SH-SY5Y (cell line): ENCODE measurements around the gene RHOF.

ENCODE experiments used
- GATA2 ChIP-seq: IDR thresholded peaks from 2 replicates; pipeline ENCODE4 v1.6.1; 2011; ENCODE audit warnings: mild to moderate bottlenecking, low read depth, low read length
- GATA3 ChIP-seq: IDR thresholded peaks from 2 replicates; pipeline ENCODE4 v1.6.1; 2011; ENCODE audit warnings: low read depth, mild to moderate bottlenecking, low read length, moderate library complexity

The RHOF gene

GRCh38 chr12:121748218-121748570 is 45.3 kb downstream of the RHOF start:
- TF ChIP-seq GATA3 (no peak), GATA2 (no peak)

DNA sequence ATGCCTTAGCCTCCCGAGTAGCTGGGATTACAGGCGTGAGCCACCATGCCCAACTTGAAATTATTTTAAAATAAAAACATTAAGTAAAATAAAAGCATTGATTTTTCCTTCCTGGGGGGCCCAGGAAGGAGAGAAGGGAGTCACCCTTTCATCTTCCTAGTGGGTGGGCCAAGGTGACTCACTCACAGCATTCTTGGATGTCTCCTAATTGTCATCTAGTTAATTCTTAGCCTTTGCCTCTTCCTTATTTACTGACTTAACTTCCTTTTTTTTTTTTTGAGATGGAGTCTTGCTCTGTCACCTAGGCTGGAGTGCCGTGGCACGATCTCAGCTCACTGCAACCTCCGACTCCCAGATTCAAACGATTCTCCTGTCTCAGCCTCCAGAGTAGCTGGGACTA is 51.7 kb downstream of the RHOF start:
- TF ChIP-seq GATA2 = no peak
- TF ChIP-seq GATA3 = no peak

DNA sequence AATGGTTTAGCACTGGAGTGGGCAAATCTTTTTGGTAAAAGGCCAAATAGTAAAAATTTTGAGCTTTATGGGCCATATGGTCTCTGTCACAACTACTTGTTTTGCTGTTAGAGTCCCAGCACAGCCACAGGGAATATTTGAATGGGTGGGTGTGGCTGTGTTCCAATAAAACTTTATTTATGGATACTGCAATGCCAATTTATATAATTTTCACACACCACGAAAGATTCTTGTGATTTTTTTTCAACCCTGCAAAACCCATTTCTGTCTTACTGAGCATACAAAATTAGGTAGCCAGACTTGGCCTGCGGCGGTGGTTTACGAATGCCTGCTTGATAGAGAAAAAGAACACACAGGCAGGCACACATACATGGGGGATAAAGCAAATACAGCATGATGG is 52.6 kb downstream of the RHOF start:
- TF ChIP-seq GATA2 (no peak), GATA3 (no peak)

- TF ChIP-seq GATA3 = no peak
- no peak; the same call in 1 of the 2 replicates for TF ChIP-seq GATA2
These were observed 55.1 kb downstream of the RHOF start for GRCh38 chr12:121738340-121738858.

DNA sequence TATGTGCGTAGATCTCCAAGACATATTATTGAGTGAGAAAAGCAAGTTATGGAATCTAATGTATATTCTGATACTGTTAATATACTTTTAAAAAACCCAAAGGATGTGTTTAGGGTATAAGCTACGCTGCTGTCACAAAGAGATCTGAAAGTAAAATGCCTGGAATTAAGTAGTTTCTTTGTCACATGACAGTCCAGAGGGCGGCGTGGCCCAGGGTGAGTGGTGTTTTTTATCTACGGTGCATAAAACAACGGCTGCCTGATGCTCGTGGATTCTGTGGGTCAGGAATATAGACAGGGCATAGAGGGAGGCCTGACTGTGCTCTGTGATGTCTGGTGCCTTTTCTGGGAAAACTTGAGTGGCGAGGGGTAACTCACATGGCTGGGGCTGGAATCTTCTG is 59.6 kb downstream of the RHOF start:
- TF ChIP-seq GATA2 (no peak), GATA3 (no peak)

DNA sequence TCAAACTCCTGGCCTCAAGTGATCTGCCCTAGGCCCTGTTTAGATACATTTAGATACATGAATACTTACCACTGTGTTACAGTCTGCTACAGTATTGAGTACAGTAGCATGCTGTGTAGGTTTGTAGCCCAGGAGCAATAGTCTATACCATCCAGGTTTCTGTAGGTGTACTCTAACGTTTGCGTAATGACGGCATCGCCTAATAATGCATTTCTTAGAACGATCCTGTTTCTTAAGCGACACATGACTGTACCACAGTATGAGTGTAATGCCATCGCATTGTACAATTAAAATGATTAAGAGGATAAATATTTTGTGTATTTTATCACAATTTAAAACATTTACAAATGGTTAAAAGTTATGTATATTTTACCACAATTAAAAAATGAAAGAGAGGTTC is 62.0 kb downstream of the RHOF start:
- TF ChIP-seq GATA3 (no peak), GATA2 (no peak)

- TF ChIP-seq GATA3 (no peak), GATA2 (no peak)
These were observed 64.5 kb downstream of the RHOF start for GRCh38 chr12:121729021-121729420.
